Measurements from ENCODE around the gene FAM120B.
"Not testable (repeated sequence)": the region's sequence is repeated elsewhere in the genome, so short reads cannot be mapped to it uniquely, and the experiment has no call there.

FAM120B gene

GRCh38 chr6:170306324-170307079 lies at the start of gene FAM120B:
Gene FAM120B, plus strand, starts transcription at chr6:170306758. Its CDS starts 10,633 bp downstream, at chr6:170317391.
- H3K36me3 ChIP-seq (ENCODE audit: insufficient read depth, low read length): no peaks in the 10 kb centered on the region; the same call in 1 of the 2 replicates
- peak within 1 kb of the TSS; percentile 87 for H3K9ac ChIP-seq (ENCODE audit: low read depth, low read length)
- H3K9me3 ChIP-seq (ENCODE audit: control insufficient read depth, insufficient read depth, low read length): peaks cover 5% of the 10 kb centered on the region; the same call in 1 of the 2 replicates
- H3K4me1 ChIP-seq (ENCODE audit: insufficient read depth, low read length): peaks cover 8% of the 10 kb centered on the region; the same call in 1 of the 2 replicates

GRCh38 chr6:170257376-170257775 lies 49.2 kb upstream of the FAM120B start:
- Histone ChIP-seq H3K4me1 (ENCODE audit: insufficient read depth, low read length) (no peaks in the 10 kb centered on the region), H3K9me3 (ENCODE audit: control insufficient read depth, insufficient read depth, low read length) (no peaks in the 10 kb centered on the region), H3K36me3 (ENCODE audit: insufficient read depth, low read length) (no peaks in the 10 kb centered on the region), H3K9ac (ENCODE audit: low read depth, low read length) (no peak overlapping the region)

- Histone ChIP-seq H3K36me3 (ENCODE audit: insufficient read depth, low read length) (no peaks in the 10 kb centered on the region), H3K4me1 (ENCODE audit: insufficient read depth, low read length) (no peaks in the 10 kb centered on the region), H3K9ac (ENCODE audit: low read depth, low read length) (no peak overlapping the region), H3K9me3 (ENCODE audit: control insufficient read depth, insufficient read depth, low read length) (no peaks in the 10 kb centered on the region)
These were observed 48.2 kb upstream of the FAM120B start for GRCh38 chr6:170258407-170258806.

- Histone ChIP-seq H3K36me3 (ENCODE audit: insufficient read depth, low read length) (no peaks in the 10 kb centered on the region), H3K4me1 (ENCODE audit: insufficient read depth, low read length) (no peaks in the 10 kb centered on the region), H3K9me3 (ENCODE audit: control insufficient read depth, insufficient read depth, low read length) (no peaks in the 10 kb centered on the region), H3K9ac (ENCODE audit: low read depth, low read length) (no peak overlapping the region)
These were observed 47.3 kb upstream of the FAM120B start for GRCh38 chr6:170259278-170259677.

- no peaks in the 10 kb centered on the region for H3K4me1 ChIP-seq (ENCODE audit: insufficient read depth, low read length)
- H3K9me3 ChIP-seq (ENCODE audit: control insufficient read depth, insufficient read depth, low read length): no peaks in the 10 kb centered on the region
- no peaks in the 10 kb centered on the region for H3K36me3 ChIP-seq (ENCODE audit: insufficient read depth, low read length)
- H3K9ac ChIP-seq (ENCODE audit: low read depth, low read length): no peak overlapping the region
These were observed 45.9 kb upstream of the FAM120B start for GRCh38 chr6:170260686-170261085.

- H3K9me3 ChIP-seq (ENCODE audit: control insufficient read depth, insufficient read depth, low read length): no peaks in the 10 kb centered on the region
- H3K9ac ChIP-seq (ENCODE audit: low read depth, low read length): no peak overlapping the region
- H3K4me1 ChIP-seq (ENCODE audit: insufficient read depth, low read length): no peaks in the 10 kb centered on the region
- H3K36me3 ChIP-seq (ENCODE audit: insufficient read depth, low read length): no peaks in the 10 kb centered on the region
These were observed 44.7 kb upstream of the FAM120B start for GRCh38 chr6:170261643-170262488.

- no peaks in the 10 kb centered on the region for H3K4me1 ChIP-seq (ENCODE audit: insufficient read depth, low read length)
- H3K9me3 ChIP-seq (ENCODE audit: control insufficient read depth, insufficient read depth, low read length): no peaks in the 10 kb centered on the region
- H3K36me3 ChIP-seq (ENCODE audit: insufficient read depth, low read length): no peaks in the 10 kb centered on the region
- H3K9ac ChIP-seq (ENCODE audit: low read depth, low read length): no peak overlapping the region
These were observed 44.0 kb upstream of the FAM120B start for GRCh38 chr6:170262489-170263088.

- no peaks in the 10 kb centered on the region for H3K36me3 ChIP-seq (ENCODE audit: insufficient read depth, low read length)
- no peaks in the 10 kb centered on the region for H3K9me3 ChIP-seq (ENCODE audit: control insufficient read depth, insufficient read depth, low read length)
- H3K4me1 ChIP-seq (ENCODE audit: insufficient read depth, low read length): no peaks in the 10 kb centered on the region
- no peak overlapping the region for H3K9ac ChIP-seq (ENCODE audit: low read depth, low read length)
These were observed 43.1 kb upstream of the FAM120B start for GRCh38 chr6:170263410-170263809.

- Histone ChIP-seq H3K4me1 (ENCODE audit: insufficient read depth, low read length) (0 out of 2 replicates have a peak, but pooled peaks cover under 1% of the 10 kb centered on the region), H3K9me3 (ENCODE audit: control insufficient read depth, insufficient read depth, low read length) (no peaks in the 10 kb centered on the region), H3K36me3 (ENCODE audit: insufficient read depth, low read length) (no peaks in the 10 kb centered on the region), H3K9ac (ENCODE audit: low read depth, low read length) (no peak overlapping the region)
These were observed 42.5 kb upstream of the FAM120B start for GRCh38 chr6:170264086-170264485.

GRCh38 chr6:170264644-170265043 lies 41.9 kb upstream of the FAM120B start:
- H3K9me3 ChIP-seq (ENCODE audit: control insufficient read depth, insufficient read depth, low read length); H3K36me3 ChIP-seq (ENCODE audit: insufficient read depth, low read length); H3K9ac ChIP-seq (ENCODE audit: low read depth, low read length); H3K4me1 ChIP-seq (ENCODE audit: insufficient read depth, low read length): not testable (repeated sequence)

- H3K9me3 ChIP-seq (ENCODE audit: control insufficient read depth, insufficient read depth, low read length): no peaks in the 10 kb centered on the region
- H3K9ac ChIP-seq (ENCODE audit: low read depth, low read length): no peak overlapping the region
- H3K36me3 ChIP-seq (ENCODE audit: insufficient read depth, low read length): no peaks in the 10 kb centered on the region
- H3K4me1 ChIP-seq (ENCODE audit: insufficient read depth, low read length): 0 out of 2 replicates have a peak, but pooled peaks cover 5% of the 10 kb centered on the region
These were observed 40.9 kb upstream of the FAM120B start for GRCh38 chr6:170265655-170266054.

- H3K9me3 ChIP-seq (ENCODE audit: control insufficient read depth, insufficient read depth, low read length): no peaks in the 10 kb centered on the region
- no peak overlapping the region for H3K9ac ChIP-seq (ENCODE audit: low read depth, low read length)
- H3K36me3 ChIP-seq (ENCODE audit: insufficient read depth, low read length): no peaks in the 10 kb centered on the region
- 0 out of 2 replicates have a peak, but pooled peaks cover 5% of the 10 kb centered on the region for H3K4me1 ChIP-seq (ENCODE audit: insufficient read depth, low read length)
These were observed 40.3 kb upstream of the FAM120B start for GRCh38 chr6:170266061-170266825.

- H3K9me3 ChIP-seq (ENCODE audit: control insufficient read depth, insufficient read depth, low read length): no peaks in the 10 kb centered on the region
- no peak overlapping the region for H3K9ac ChIP-seq (ENCODE audit: low read depth, low read length)
- 0 out of 2 replicates have a peak, but pooled peaks cover 5% of the 10 kb centered on the region for H3K4me1 ChIP-seq (ENCODE audit: insufficient read depth, low read length)
- H3K36me3 ChIP-seq (ENCODE audit: insufficient read depth, low read length): no peaks in the 10 kb centered on the region
These were observed 38.9 kb upstream of the FAM120B start for GRCh38 chr6:170267688-170268087.
